ENCODE results near the gene RHBDD1.

RHBDD1 gene, protein sequence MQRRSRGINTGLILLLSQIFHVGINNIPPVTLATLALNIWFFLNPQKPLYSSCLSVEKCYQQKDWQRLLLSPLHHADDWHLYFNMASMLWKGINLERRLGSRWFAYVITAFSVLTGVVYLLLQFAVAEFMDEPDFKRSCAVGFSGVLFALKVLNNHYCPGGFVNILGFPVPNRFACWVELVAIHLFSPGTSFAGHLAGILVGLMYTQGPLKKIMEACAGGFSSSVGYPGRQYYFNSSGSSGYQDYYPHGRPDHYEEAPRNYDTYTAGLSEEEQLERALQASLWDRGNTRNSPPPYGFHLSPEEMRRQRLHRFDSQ

DNA sequence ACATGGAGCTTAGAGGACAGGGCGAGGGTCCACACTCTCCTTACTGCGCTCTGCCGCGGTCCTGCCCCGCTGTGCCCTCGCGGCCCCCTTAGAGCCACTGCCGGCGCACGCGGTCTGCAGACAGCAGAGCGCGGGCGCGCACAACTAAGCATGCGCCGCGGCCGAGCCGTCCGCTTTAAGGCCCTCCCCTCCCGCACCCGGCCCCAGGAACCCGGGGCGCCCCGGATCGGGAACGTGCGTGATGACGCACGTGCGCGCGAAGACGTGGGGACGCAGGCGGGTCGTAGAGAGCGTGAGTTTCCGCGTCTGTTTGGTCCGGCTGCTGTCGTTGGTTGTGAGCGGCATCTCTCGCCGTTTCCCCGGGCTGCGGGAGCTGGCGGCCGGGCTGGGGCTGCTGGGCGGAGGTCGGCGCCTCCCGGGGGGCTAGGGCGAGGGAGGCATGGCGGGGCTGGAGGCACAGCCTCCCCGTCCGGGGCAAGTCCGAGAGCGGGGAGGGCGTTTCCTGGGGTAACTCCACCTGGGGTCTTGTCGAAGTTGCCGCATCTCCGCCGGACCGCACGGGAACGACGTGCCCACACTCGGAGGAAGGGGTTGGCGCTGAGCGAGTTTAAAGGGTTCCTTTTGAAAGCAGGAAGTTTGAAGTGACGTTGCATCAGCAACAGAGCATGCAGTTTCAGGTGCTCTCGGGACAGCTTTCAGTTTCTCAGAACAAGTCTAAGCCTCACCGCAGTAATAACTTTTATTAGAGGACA, at the start of gene RHBDD1:
Gene RHBDD1 (plus strand): TSS at position 259 of the 752 bp plus-strand sequence. CDS start 28,640 bp downstream, outside the sequence.
- DNase-seq (ENCODE audit: low read depth in 2 of 3, low spot score in 2 of 3), result peak; percentile 82 to 93 (median 82)

DNA sequence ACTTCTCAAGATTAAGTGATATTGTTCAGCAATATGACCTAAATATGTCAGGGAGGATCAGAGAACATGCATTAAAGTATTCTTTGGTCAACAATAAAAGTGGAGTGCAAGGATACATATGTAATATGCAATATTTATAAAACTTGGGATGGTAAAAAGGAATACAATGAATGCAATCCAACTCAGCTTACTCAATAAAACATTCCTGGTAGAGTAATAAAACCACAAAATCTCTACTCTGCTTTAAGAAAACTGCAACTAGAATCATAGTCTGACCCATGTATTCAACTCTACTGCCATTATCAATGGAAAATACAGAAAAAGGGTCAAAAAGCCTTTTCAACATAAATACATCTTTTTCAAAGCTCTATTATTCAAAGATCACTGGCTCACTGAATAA, 47.8 kb upstream of the RHBDD1 start:
- no peak for DNase-seq (ENCODE audit: low read depth in 2 of 3, low spot score in 2 of 3)

DNA sequence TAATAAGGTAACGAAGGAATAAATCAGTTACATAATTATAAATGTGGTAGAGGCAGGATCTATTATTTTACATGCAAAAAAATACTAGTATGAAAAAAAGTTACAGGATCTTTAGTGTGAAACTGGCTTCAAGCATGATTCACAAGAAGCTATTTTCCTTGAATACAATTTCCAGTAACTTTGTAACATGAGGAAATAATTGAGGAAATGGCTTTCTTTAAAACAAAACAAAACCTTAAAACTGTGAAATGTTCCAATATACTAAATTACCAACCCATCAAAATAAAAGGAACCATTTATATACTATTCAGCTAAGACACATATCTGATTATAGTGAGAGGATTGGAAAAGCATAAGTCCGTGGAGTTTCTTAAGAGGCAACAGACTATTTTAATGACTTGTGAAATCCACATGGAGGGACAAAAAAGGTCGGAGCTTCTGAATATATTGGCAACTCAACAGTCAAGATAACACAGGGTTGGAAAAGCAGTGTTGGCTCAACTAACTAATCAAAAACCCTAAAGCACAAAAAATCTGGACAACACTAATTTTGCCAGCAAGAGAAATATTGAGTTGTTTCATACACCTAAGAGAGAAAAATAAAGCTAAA, 46.9 kb upstream of the RHBDD1 start:
- no peak for DNase-seq (ENCODE audit: low read depth in 2 of 3, low spot score in 2 of 3)

DNA sequence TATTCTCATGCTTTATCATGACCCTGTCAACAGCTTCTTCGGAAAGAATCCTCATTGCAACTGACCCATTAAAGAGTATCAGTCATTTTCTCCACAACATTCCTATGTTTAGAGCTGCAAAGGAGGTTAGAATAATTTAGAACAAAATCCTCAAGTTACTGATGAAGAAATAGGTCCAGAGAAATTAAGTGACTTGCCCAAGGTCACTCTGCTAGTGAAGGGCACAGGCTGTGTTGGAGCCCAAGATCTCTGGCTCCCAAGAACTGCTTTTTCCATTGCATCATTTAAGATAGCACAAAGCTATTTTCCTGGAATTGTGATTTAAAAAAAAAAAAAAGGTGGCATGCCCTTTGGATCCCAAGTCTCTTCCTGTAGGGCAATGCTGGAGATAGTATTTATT, 45.8 kb upstream of the RHBDD1 start:
- no peak for DNase-seq (ENCODE audit: low read depth in 2 of 3, low spot score in 2 of 3)

DNA sequence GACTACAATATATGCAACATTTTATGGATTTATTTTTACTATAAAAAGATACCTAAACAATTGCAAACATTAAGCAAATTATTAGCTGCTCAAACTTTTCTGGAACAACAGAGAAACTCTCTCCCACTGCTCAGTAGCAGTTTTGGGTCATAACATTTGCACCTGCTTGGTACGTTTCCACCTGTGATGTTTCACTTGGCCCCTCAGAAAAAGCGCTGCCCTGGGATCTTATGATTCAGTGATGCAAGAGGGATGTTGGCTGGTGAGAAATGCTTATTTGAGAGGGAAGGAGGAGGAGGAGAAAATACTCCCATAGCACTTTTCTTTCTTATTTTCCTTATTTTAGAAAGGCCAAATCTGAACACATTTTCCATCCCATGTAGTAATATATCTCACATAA, 45.4 kb upstream of the RHBDD1 start:
- DNase-seq (ENCODE audit: low read depth in 2 of 3, low spot score in 2 of 3), result no peak

DNA sequence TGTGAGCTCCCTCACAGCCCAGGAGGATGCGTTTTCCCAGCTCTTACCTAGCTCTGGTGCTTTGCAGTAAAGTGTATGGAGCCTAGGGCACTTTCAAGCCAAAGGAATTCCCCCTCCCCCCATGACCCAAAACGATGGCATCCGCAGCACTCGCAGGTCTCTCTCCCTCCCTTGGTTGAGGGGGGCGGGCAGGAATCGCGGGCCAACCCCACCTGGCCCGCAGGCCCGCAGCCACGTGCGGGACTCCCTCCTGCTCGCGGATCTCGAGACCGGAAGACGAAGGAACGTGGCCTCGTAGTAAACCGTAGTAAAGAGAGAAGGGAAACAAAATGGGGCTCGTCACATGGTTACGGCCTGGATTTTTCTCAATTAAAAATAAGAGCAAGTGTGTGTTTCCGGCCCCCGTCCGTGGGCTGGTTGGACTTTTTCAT, 44.8 kb upstream of the RHBDD1 start:
- peak in 1 of 3 experiments; percentile 37 for DNase-seq (ENCODE audit: low read depth in 2 of 3, low spot score in 2 of 3)

DNA sequence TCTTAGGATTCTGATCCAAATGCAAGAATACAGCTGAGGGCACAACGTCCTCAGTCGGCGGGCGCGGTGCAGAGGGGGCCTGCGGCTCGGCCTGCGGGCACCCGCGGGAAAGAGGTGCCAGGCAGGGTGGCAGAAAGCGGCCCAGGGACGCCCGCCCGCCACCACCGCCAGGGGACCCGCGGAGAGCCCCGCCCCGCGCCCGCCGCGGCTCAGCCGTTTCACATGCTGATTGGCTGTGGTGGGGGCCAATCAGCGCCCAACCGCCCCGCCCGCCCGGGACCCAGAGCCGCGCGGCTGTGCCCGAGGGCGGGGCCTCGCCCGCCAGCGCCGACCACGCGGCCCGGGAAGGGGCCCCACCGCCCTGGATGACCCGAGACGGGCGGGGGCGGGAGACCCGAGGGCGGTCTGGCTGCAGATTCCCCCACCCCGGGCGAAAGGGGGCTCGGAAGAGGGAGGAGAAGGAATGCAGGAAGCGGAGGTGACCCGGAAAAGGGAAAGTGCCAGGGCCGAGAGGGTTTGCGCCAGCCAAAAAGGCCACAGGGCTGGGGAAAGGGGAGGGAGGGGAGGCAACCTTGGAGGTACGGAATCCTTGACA, 44.3 kb upstream of the RHBDD1 start:
- DNase-seq (ENCODE audit: low read depth in 2 of 3, low spot score in 2 of 3), result peak; percentile 65 to 84 (median 75)

DNA sequence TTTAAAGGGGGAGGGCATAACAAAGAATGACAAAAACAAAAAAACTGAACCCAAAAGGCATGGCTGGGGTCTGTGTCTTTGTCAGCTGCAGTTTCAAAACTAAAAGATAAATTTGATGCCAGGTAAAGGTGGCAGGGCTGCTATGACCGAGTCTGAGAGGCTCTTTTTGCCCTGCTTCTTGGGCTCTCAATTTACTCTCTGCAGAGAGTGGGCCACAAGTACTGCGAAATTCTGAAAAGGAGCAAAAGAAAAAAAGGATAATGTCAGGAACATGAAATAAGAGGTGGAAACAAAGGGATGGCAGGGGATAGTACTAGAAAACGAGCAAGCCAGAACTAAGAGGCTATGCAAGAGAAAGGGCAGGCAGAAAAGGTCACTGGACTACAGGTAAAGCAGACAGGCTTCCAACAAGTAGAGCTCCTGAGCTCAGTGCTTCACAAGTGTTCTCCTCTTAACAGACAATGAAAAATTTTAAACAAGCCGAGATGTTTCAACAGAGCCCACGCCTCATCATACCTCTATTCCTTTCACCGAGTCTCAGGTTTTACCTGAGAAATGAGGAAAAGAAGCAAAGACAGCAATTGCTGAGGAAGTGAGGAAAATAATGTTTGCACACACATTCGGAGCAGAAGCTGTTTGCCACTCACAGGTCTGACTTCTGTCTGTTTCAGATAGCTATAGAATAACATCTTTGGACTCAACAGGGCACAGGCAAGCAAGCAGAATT, 43.5 kb upstream of the RHBDD1 start:
- no peak for DNase-seq (ENCODE audit: low read depth in 2 of 3, low spot score in 2 of 3)

DNA sequence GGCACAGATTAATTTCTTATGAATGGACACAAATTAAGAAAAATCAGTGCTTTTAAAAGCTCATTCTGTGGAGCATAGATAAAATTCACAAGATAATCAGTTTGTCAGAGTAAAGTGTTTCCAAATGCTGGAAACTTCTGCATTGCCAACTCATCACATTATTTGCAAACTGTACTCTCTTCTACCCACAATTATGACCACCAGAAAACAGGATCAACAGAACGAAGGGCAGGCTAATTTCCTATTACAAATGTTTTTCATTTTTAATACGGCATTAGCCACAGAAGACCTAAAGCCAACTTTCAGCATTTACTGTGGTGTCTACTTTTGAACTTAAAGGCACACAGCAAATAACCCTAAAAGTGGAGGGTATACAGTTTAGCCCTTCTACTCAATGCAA, 42.2 kb upstream of the RHBDD1 start:
- DNase-seq (ENCODE audit: low read depth in 2 of 3, low spot score in 2 of 3), result no peak

DNA sequence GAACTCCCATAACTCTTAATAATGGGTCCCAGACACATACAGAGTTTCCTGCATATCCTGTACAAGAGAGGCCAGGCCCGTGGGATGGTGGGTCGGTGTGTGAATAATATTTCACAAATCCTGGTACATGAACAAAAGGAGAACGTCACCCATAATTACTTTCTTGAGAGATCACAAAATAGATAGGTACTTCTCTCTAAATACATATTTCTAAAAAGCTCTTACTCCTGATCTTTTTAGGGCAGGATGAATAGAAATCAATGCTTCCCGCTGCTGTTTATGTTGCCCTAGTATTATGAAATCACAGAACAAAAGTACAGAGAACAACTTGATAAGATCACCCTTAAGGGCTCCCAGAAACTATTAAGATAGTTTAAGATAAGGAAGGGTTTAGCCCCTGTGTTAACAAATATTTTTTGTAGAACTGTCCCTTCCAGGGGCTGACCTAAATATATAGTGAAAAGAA, 41.6 kb upstream of the RHBDD1 start:
- DNase-seq (ENCODE audit: low read depth in 2 of 3, low spot score in 2 of 3), result no peak

DNA sequence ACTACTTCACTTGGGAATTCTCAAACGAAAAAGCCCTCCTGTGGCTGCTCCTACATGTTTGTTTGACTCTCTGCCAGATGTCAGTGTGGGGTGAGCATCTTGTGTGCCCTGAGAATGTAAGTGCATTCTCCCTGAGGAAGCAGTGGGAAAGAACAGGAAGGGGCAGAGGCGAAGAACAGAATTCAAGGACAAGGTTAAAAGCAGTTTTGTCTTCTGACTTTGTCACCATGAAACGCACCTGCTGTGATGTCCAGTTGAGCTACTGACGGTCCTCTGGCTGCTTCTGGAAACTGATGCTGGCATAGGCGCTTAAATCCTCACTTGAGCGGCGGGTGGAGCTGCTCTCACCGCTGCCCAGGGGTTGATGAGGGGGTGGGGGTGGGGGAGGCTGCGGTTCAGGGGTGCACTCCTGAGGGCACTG, 41.1 kb upstream of the RHBDD1 start:
- no peak for DNase-seq (ENCODE audit: low read depth in 2 of 3, low spot score in 2 of 3)

DNA sequence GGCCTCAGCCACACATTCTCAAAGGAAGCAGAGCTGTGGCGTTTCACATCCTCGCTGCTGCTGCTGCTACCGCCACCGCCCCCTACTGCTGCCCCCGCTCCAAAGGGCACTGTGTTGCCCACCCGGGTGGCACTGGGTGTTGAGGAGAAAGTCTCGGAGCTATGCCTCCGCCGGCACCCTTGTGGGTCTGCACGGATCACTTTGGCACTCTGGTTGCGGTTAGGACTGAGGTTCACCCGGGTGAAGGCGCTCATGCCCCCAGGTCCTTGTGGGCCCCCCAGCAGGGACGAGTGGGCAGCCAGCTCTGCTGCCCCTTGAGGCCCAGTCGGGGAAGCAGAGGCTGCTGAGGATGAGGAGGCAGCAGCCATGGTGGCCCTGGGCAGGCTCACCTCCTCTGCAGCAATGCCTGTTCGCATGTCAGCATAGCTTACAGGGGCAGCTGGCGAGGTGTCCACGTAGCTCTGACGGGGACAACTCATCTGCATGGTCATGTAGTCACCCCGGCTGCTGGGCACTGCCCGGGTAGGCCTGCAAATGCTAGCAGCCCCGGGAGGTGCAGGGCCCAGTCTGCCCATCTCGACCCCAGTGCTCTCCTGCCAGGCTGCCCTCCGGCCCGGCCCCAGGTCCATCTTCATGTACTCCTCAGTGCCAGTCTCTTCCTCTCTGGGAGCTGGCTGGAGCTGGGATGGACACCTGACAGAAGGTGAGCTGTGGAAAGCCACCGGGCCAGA, 40.4 kb upstream of the RHBDD1 start:
- no peak for DNase-seq (ENCODE audit: low read depth in 2 of 3, low spot score in 2 of 3)

DNA sequence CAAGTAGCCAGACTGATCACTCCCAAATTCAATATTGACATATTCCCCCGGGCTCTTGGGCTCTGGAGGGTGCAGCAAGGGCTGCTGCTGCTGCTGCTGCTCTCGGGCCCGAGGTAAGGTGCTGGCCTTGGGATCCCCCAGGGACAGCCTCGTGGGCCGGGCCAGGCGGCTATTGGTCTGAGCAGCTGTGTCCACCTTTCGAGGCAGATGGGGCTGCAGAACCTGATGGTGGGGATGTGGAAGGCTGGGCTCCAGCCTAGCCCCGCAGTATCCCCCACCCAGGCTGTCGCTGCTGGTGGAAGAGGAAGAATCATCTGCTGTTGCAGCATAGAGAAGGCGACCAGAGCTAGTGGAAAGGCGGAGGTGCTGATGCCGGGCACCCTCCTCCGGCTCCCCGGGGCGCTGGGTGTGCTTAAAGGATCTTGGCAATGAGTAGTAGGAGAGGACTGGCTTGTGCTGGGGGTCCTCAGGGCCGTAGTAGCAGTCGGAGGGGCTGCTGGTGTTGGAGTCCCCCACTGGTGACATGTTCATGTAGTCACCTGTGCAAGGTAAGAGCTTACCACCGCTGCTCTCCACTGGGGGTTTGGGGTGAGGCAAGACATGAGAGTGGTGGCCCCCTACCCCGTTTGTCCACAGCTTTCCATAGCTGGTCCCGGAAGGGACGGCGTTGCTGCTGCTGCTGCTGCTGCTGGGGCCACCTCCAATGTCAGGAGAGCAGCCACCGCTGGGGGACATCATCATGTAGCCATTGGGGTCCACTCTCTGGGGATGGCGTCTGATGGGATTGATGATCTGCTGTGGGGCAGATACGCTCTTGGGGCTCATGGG, 39.6 kb upstream of the RHBDD1 start:
- DNase-seq (ENCODE audit: low read depth in 2 of 3, low spot score in 2 of 3), result no peak

DNA sequence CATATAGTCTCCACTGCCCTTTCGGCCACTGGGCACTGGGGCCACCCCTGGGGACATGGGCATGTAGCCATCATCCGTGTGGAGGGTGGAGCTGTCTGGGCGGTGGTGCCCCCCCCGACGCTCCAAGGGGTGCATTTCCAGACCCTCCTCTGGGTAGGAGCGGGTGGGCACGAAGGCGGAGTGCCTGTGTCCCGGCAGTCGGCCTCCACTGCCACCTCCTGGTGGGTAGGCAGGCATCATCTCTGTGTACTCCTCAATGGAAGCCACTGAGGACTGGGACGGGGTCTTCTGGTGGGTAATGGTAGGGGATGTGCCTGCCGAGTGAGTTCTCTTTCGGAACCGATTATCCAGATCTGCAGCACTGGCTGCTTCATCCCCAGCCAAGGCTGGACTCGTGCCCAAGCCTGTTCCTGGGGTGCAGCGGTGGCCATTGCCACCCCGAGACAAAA, 39.0 kb upstream of the RHBDD1 start:
- no peak for DNase-seq (ENCODE audit: low read depth in 2 of 3, low spot score in 2 of 3)

DNA sequence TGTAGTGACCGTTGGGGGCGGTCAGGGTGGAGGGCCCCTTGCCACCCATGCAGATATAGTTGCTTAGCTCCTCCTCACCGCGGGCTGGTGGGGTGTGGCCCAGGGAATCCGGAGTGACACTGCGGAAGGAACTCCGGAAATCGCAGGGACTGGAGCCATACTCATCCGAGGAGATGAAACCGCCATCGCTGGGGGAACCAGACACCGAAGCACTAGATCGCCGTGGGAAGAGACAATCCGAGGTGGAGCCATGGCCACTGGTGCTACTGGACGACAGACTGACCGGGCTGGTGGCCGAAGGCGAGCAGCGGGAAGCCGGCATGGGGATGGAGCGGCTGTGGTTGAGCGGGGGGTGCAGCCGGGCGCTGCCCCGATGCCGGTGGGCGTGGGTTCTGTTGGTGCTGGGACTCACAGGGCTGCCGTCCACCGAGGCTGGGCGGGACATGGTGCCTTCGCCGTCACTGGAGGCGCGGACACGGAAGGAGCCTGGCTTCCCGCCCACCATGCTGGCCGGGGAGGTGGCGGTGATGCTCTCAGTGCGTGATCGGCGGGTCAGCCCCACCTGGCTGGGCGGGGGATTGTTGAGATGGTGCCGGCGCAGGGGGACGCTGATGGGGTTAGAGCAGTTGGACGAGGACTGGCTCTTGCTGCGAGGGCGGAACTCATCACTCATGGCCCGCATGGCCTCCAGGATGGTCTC, 38.4 kb upstream of the RHBDD1 start:
- DNase-seq (ENCODE audit: low read depth in 2 of 3, low spot score in 2 of 3), result no peak

DNA sequence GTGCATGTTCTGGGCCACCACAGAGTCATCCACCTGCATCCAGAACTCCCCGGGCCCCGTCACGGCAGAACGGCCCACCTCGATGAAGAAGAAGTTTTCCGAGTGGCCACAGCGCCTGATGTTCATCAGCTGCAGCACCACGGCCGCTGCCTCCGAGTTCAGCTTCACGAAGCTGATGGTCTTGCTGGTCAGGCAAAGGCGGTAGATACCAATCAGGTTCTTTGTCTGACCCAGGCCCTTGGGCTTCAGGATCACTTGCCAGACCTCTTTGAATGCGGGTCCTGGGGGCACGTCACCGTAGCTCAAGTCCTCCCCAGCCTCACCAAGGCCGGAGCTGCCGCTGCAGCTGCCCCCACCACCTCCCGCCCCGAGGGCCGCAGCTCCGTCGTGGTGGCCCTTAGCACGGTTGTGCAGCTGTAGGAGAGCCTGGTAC, 37.8 kb upstream of the RHBDD1 start:
- DNase-seq (ENCODE audit: low read depth in 2 of 3, low spot score in 2 of 3), result no peak

DNA sequence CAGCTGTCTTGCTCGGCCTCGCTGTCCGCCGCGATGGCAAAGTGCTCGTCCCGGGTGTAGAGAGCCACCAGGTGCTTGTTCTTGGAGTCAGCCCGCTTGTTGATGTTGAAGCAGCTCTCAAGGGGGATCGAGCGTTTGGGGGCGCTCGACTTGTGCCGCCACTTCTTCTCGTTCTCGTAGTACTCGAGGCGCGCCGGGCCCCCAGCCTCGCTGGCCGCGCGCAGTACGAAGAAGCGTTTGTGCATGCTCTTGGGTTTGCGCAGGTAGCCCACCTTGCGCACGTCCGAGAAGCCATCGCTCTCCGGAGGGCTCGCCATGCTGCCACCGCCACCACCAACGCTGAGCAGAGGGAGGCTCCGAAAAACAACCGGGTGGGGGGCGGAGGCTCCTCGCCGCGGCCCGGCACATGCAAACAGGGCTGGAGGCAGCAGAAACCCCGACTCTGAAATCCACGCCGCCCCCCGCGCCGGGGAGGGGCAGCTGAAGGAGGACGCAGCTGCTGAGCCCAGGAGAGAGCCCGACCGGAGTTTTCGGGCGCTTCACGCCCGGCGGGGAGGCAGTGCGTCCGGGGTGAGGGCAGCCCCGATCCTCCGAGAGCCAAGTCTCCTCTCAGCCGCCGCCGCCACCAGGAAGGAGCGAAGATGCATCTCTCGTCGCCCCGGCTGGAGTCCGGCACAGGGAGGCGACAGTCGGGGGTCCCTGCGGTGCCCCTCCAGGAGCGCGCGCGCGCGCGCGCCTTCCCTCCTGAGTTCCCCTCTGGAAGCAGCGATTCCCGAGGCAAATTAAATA, 37.2 kb upstream of the RHBDD1 start:
- no peak for DNase-seq (ENCODE audit: low read depth in 2 of 3, low spot score in 2 of 3)
